Suprapubic skin (tissue), 4 donors: Measurements from ENCODE around the gene METTL13. TPM values are rescaled to one million over a fixed set of nuclear protein-coding genes. Genes with fewer than 3 reads are reported as not detected.

Experiments
- DNase-seq, 2 donors: peaks; one replicate each; pipeline ENCODE4 v3.0.0-alpha.2; 2019; ENCODE audit warnings: low spot score in 2 of 2
- H3K27ac ChIP-seq: fragments of 200-600 bp; sonication (generic); one replicate; pipeline ENCODE4 v1.5.1; 2019
- H3K27me3 ChIP-seq: fragments of 200-600 bp; sonication (generic); one replicate; pipeline ENCODE4 v1.5.1; 2019
- H3K36me3 ChIP-seq: fragments of 200-600 bp; sonication (generic); one replicate; pipeline ENCODE4 v1.5.1; 2019
- H3K4me1 ChIP-seq: fragments of 200-600 bp; sonication (generic); one replicate; pipeline ENCODE4 v1.5.1; 2019
- H3K4me3 ChIP-seq: fragments of 200-600 bp; sonication (generic); one replicate; pipeline ENCODE4 v1.5.1; 2019; ENCODE audit warnings: mild to moderate bottlenecking
- H3K9me3 ChIP-seq: fragments of 200-600 bp; sonication (generic); one replicate; pipeline ENCODE4 v1.5.1; 2019
- CTCF ChIP-seq, 2 donors: fragments of 200-600 bp in 1 of 2; fragments of 450-650 bp in 1 of 2; sonication (generic) in 1 of 2; IDR thresholded peaks; one replicate each; pipeline ENCODE4 v1.5.1; 2016 to 2019; ENCODE audit warnings: antibody characterized with exemption in 2 of 2, mild to moderate bottlenecking in 1 of 2, moderate library complexity in 1 of 2
- EP300 ChIP-seq: sonication (generic); formaldehyde crosslinking; IDR thresholded peaks from one replicate; pipeline ENCODE4 v1.6.1; 2017; ENCODE audit warnings: antibody characterized with exemption
- POLR2A ChIP-seq, 2 donors: fragments of 450-650 bp; IDR thresholded peaks; one replicate each; pipeline ENCODE4 v1.6.1; 2017; ENCODE audit warnings: antibody characterized with exemption in 2 of 2, mild to moderate bottlenecking in 2 of 2, moderate library complexity in 2 of 2
- POLR2AphosphoS5 ChIP-seq, 3 donors: sonication (generic); formaldehyde crosslinking; IDR thresholded peaks; one replicate each; pipeline ENCODE4 v1.6.1; 2017; ENCODE audit warnings: antibody characterized with exemption in 3 of 3
- WGBS: methylation state at CpG from one replicate; pipeline ENCODE4 v1.1.5; 2018; 5-methylcytosine and 5-hydroxymethylcytosine counted together
- total RNA-seq, 4 donors: library from RNA; depleted of rRNA; stranded (reverse); fragments of >200 nt; gene quantifications; one replicate each; pipeline ENCODE4 v1.1.0, GENCODE V29; 2016

The METTL13 gene
- total RNA-seq, 4 donors from 2014 or later, result 20.2 to 29.4 (median 23.4) TPM

DNA sequence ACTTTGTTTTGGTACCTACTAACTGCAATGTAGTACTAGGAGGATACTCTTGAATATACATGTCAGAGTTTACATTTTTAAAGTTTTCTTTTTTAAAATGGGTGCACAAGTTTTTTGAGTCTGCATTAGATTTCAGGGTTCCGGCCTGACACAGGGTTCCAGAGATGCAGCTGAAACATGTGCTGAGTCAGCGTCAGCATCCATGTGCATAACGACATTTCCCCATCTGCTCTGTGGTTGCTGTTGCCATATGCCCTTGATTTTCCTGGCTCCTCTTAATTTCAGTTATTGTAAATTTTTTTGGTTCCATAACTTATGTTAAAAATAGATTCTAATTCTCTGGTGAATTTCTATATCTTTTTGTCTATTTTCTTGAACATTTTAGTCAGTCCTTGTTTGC lies 12.3 kb upstream of the METTL13 start:
- 58% methylated on average over 3 of the region's 3 CpGs for WGBS
- TF ChIP-seq EP300 (no peak), POLR2A (IDR thresholded peaks at IDR 0.05) (no peak), POLR2AphosphoS5 (IDR thresholded peaks at IDR 0.05) (no peak), CTCF (IDR thresholded peaks at IDR 0.05) (no peak)
- Histone ChIP-seq H3K4me3 (no peak overlapping the region), H3K36me3 (no peaks in the 10 kb centered on the region), H3K27me3 (peaks cover 3% of the 10 kb centered on the region), H3K9me3 (no peaks in the 10 kb centered on the region), H3K4me1 (no peaks in the 10 kb centered on the region), H3K27ac (no peak overlapping the region)
- no peak for DNase-seq

- WGBS, result 44% methylated on average over 1 of the region's 1 CpG
- no peak for TF ChIP-seq POLR2A (IDR thresholded peaks at IDR 0.05)
- TF ChIP-seq EP300, result no peak
- no peak for TF ChIP-seq CTCF (IDR thresholded peaks at IDR 0.05)
- no peak for TF ChIP-seq POLR2AphosphoS5 (IDR thresholded peaks at IDR 0.05)
- Histone ChIP-seq H3K27me3 (peaks cover 3% of the 10 kb centered on the region), H3K4me1 (no peaks in the 10 kb centered on the region), H3K27ac (no peak overlapping the region), H3K36me3 (no peaks in the 10 kb centered on the region), H3K9me3 (no peaks in the 10 kb centered on the region), H3K4me3 (no peak overlapping the region)
- DNase-seq, result no peak
These were observed 11.7 kb upstream of the METTL13 start for GRCh38 chr1:171769754-171770153.

DNA sequence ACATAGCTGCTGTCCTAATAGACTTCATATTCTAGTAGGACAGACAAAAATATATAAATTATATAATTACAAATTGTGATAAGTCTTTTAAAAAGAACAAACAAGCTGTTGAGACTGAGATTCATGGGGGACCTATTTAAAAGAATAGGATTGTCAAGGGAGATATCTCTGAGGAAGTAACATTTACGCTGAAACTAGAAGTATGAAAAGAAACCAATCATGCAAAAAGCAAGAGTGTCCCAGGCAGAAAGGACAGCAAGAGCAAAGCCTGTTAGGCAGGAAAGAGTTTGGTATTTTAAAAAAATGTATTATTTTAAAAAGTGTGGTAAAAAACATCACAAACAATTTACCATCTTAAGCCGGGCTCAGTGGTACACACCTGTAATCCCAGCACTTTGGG lies 9.1 kb upstream of the METTL13 start:
- no peak for TF ChIP-seq CTCF (IDR thresholded peaks at IDR 0.05)
- no peak for TF ChIP-seq POLR2A (IDR thresholded peaks at IDR 0.05)
- TF ChIP-seq POLR2AphosphoS5 (IDR thresholded peaks at IDR 0.05), result no peak
- TF ChIP-seq EP300, result no peak
- Histone ChIP-seq H3K36me3 (no peaks in the 10 kb centered on the region), H3K4me1 (no peaks in the 10 kb centered on the region), H3K4me3 (no peak overlapping the region), H3K27ac (no peak overlapping the region), H3K9me3 (no peaks in the 10 kb centered on the region), H3K27me3 (peaks cover 3% of the 10 kb centered on the region)
- DNase-seq, result no peak
- 92% methylated on average over 2 of the region's 2 CpGs for WGBS

DNA sequence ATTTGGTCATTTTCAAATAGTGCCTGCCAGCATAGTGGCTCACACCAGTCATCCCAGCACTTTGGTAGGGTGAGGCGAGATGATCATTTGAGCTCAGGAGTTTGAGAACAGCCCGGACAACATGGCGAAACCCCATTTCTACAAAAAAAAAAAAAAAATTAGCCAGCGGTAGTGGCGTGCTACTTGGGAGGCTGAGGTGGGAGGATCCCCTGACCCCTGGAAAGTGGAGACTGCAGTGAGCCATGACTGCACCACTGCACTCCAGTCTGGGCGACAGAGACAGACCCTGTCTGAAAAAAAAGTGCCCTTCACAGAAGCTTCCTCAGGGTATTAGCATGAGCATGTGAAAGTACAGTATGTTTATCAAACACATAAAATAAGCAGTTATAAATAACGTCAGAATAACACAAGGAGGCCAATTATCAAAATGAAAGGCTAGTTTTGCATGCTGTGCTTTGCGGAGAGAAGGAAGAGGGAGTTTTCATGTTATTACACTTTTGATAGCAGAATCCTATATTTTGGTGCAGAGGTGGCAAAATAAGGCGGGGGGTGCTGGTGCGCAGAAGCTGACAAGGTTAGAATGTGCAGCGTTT lies 781 bp upstream of the METTL13 start:
- WGBS, result 38% methylated on average over 11 of the region's 11 CpGs
- DNase-seq, result no peak
- TF ChIP-seq POLR2A (IDR thresholded peaks at IDR 0.05), result no peak
- TF ChIP-seq EP300, result no peak
- TF ChIP-seq POLR2AphosphoS5 (IDR thresholded peaks at IDR 0.05), result no peak
- TF ChIP-seq CTCF (IDR thresholded peaks at IDR 0.05), result no peak
- H3K4me1 ChIP-seq, result peaks cover 39% of the 10 kb centered on the region
- H3K4me3 ChIP-seq, result peak overlapping the region; percentile 65
- H3K36me3 ChIP-seq, result peaks cover 16% of the 10 kb centered on the region
- H3K27me3 ChIP-seq, result no peaks in the 10 kb centered on the region
- peak overlapping the region; percentile 85 for H3K27ac ChIP-seq
- no peaks in the 10 kb centered on the region for H3K9me3 ChIP-seq

- H3K4me1 ChIP-seq, result peaks cover 43% of the 10 kb centered on the region
- H3K27ac ChIP-seq, result no peak overlapping the region
- no peak overlapping the region for H3K4me3 ChIP-seq
- no peak for DNase-seq
- H3K36me3 ChIP-seq, result peaks cover 49% of the 10 kb centered on the region
- H3K9me3 ChIP-seq, result no peaks in the 10 kb centered on the region
- WGBS, result 88% methylated on average over 8 of the region's 25 CpGs
- no peaks in the 10 kb centered on the region for H3K27me3 ChIP-seq
- no peak for TF ChIP-seq POLR2AphosphoS5 (IDR thresholded peaks at IDR 0.05)
- TF ChIP-seq CTCF (IDR thresholded peaks at IDR 0.05), result no peak
- TF ChIP-seq POLR2A (IDR thresholded peaks at IDR 0.05), result no peak
- TF ChIP-seq EP300, result no peak
These were observed 2.5 kb downstream of the METTL13 start for GRCh38 chr1:171783816-171784530.
